ENCODE results near the gene BGN.

GRCh38 chrX:153537080-153537479 lies 42.3 kb downstream of the BGN start:
- TF ChIP-seq, protein P1, sequence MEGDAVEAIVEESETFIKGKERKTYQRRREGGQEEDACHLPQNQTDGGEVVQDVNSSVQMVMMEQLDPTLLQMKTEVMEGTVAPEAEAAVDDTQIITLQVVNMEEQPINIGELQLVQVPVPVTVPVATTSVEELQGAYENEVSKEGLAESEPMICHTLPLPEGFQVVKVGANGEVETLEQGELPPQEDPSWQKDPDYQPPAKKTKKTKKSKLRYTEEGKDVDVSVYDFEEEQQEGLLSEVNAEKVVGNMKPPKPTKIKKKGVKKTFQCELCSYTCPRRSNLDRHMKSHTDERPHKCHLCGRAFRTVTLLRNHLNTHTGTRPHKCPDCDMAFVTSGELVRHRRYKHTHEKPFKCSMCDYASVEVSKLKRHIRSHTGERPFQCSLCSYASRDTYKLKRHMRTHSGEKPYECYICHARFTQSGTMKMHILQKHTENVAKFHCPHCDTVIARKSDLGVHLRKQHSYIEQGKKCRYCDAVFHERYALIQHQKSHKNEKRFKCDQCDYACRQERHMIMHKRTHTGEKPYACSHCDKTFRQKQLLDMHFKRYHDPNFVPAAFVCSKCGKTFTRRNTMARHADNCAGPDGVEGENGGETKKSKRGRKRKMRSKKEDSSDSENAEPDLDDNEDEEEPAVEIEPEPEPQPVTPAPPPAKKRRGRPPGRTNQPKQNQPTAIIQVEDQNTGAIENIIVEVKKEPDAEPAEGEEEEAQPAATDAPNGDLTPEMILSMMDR (IDR thresholded peaks at IDR 0.05): no peak
- no peak for TF ChIP-seq POLR2AphosphoS5 (IDR thresholded peaks at IDR 0.05)
- no peak for TF ChIP-seq POLR2A (IDR thresholded peaks at IDR 0.05)
